Activated CD8-positive, alpha-beta memory T cell treated with anti-CD3 and anti-CD28 coated beads for 24 hours (primary cell): ENCODE data around the gene MRTO4.
A peak's percentile ranks its signal among the peaks of the same experiment; 100 is the strongest.
"Not testable (repeated sequence)": the region's sequence is repeated elsewhere in the genome, so short reads cannot be mapped to it uniquely, and the experiment has no call there.

ENCODE experiments used
- DNase-seq: peaks from one replicate; pipeline ENCODE4 v3.0.0-alpha.2; 2020

The MRTO4 gene

DNA sequence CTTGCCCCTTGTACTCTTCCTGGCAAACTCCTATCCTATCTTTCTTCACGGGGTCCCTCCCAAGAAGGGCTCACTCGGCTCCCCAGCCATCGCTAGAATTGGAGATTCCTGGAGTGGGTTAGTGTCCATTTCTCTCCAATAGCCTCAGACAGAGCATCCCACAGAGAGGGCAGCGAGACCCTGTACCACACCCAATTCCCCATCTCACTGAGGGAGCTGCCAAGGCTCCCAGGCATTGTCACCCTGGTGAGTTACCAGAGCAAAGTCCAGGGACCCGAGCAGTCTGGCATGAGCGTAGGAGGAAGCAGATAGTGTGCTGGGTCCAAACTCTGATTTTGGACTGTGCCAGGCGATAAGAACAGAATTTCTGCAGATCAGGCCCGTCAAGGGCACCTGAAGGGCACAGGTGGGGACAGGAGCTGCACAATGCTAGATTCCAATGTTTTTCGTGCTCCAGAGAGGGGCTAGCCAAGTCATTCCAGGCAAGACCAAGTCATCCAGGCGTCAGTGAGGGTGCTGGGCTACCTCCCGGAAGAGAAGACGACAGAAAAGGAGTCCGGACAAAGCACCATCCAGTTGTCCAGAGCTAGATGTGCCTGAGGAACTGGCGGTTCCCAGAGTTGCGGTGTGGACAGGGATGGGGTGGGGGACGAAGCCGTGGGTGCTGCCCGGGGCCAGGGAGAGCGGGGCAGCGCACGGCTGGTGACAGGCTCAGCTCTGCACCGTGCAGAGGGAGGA is 21.7 kb downstream of the MRTO4 start:
- DNase-seq = no peak

DNA sequence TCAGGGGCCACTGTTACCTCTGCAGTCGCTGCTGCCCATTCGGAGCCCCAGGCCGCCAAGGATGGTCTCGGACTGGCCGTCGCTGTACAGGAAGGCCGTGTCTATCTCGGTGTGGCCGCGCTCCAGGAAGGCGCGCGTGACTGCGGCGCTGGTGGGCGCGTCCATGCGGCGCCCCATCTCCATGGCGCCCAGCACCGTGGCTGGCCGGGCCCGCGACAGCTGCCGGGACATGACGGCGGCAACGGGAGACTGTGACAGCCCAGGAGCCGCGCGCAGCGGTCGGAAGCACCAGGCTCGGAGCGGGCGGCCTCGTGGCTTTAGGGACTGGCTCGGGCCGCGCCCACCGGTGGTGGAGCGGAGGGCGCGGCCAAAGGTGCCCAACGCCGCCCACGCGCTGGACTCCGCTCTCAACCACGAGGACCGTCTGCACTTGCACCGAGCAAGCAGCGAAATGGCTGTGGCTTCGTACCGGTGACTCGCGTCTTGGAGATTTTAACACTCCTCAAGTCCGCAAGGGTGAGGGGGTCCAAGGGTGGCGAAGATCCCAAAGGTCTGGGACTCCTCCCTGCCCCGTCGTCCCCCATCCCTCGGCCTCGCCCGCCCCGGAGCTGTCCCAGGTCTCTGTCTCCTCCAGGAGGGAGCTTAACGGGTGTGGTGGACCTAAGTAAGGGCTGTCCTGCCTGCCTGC is 22.4 kb downstream of the MRTO4 start:
- not testable (repeated sequence) for DNase-seq

DNA sequence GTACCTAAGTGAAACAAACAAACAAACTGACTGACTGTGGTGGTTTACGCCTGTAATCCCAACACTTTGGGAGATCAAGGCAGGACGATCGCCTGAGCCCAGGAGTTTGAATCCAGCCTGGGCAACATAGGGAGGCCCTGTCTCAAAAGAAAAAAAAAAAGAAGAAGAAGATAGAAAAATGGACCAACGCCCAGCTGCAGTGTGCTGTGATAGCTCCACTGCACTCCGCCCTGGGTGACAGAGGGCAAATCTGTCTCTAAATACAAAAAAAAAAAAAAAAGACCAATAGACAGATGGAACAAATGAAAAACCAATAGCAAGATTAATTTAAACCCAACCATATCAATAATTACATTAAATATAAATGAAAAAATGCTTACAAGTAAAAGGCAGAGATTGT is 23.0 kb downstream of the MRTO4 start:
- DNase-seq = no peak

- DNase-seq = no peak
Measured at GRCh38 chr1:19283891-19284290, 32.3 kb downstream of the MRTO4 start.

- DNase-seq = no peak
Measured at GRCh38 chr1:19284881-19285280, 33.3 kb downstream of the MRTO4 start.

DNA sequence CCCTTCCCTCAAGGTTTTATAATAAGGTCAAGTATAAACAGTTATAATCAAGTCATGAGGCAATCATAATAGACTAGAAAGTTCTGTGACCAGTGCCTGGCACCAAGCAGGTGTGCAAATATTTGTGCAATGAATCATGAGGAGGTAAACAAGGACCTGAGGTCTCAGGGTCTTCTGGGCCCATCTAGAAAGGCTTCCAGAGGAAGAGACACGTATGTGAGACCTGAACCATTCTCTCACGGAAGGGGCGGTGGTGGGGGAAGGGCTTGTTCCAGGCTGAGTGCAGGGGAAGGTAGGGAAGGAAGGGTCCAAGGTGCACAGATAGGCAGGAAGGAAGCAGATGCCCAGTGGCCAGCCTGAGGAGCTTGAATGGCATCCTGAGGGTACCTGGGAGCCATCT is 33.8 kb downstream of the MRTO4 start:
- DNase-seq = not testable (repeated sequence)

- not testable (repeated sequence) for DNase-seq
Measured at GRCh38 chr1:19285807-19286206, 34.2 kb downstream of the MRTO4 start.

DNA sequence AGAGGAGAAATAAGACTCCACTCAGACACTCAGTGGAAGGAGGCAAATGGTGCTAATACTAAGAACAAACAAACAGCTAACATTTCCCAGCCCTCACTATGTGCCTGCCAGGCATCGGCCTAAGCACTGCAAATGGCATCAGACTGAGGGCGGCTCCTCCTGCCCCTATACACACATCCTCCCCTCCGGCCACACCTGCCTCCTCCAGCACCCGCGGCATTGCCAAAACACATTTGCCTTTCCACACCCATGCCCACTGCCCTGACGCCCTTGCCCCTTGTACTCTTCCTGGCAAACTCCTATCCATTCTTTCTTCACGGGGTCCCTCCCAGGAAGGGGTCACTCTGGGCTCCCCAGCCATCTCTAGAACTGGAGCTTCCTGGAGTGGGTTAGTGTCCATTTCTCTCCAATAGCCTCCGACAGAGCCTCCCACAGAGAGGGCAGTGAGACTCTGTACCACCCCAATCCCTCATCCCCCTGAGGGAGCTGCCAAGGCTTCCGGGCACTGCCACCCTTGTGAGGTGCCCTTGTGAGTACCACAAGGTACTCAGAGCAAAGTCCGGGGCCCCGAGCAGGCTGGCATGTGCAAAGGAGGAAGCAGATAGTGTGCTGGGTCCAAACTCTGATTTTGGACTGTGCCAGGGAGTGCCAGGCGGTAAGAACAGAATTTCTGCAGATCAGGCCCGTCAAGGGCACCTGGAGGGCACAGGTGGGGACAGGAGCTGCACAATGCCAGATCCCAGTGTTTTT is 36.0 kb downstream of the MRTO4 start:
- no peak for DNase-seq

DNA sequence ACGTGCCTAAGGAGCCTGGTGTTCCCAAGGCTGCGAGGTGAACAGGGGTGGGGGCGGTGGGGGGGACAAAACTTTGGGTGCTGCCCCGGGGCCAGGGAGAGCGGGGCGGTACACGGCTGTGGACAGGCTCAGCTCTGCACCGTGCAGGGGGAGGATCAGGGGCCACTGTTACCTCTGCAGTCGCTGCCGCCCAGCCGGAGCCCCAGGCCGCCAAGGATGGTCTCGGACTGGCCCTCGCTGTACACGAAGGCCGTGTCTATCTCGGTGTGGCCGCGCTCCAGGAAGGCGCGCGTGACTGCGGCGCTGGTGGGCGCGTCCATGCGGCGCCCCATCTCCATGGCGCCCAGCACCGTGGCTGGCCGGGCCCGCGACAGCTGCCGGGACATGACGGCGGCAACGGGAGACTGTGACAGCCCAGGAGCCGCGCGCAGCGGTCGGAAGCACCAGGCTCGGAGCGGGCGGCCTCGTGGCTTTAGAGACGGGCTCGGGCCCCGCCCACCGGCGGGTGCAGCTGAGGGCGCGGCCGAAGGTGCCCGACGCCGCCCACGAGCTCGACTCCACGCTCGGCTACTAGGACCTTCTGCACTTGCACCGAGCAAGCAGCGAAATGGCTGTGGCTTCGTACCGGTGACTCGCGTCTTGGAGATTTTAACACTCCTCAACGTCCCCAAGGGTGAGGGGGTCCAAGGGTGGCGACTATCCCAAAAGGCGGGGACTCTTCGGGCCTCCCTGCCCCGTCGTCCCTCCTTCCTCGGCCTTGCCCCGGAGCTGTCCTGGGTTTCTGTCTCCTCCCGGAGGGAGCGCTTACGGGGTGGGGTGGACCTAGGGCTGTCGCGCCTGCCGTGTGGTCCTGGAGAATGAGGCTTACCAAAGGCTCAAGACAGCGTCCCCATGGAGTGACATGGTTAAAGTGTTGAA is 37.0 kb downstream of the MRTO4 start, which contains the start of gene AKR7A3:
Gene AKR7A3, minus strand, starts transcription at position 447 of the 918 bp plus-strand sequence. Its CDS starts 61 bp downstream, at position 386.
- DNase-seq = peak; percentile 79

GRCh38 chr1:19289244-19289643 is 37.6 kb downstream of the MRTO4 start:
- no peak for DNase-seq

DNA sequence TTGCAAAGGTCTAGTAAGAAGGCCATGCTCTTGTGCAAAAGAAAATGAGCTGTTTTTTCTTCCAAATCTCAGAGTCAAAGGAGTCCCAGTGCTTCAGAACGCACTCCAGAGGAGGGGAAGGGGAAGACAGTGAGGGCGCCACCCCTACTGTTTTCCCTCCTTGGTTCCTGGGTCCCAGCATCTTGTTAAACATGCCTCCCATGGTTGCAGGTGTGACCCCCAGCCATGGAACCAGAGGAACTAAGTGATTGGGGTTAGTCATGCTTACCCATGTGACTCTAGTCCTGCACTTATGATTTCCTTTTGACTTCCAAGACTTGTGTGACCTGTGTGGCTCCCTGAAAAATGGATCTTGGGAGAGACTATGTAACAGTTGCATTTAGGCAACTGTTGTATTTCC is 43.0 kb downstream of the MRTO4 start:
- DNase-seq = no peak

- DNase-seq = no peak
Measured at GRCh38 chr1:19300211-19300610, 48.6 kb downstream of the MRTO4 start.

DNA sequence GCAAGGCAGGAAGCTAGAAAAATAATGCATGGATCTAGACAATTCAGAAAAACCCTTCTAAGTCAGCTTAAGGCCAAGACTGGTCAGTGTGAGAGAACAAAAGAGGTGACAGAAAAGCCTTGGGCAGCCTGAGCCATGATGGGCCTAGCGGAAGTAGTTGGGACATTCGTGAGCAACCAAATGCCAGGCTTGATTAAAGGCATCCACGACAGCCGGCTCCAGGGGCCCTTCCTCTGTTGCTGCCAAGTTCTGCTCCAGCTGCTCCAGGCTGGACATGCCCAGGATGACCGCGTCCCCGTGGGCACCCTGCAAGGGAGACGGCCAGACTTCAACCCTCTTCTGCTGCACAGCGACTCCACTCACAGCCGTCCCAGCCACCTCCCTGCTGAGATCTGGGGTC is 52.5 kb downstream of the MRTO4 start:
- DNase-seq = not testable (repeated sequence)

DNA sequence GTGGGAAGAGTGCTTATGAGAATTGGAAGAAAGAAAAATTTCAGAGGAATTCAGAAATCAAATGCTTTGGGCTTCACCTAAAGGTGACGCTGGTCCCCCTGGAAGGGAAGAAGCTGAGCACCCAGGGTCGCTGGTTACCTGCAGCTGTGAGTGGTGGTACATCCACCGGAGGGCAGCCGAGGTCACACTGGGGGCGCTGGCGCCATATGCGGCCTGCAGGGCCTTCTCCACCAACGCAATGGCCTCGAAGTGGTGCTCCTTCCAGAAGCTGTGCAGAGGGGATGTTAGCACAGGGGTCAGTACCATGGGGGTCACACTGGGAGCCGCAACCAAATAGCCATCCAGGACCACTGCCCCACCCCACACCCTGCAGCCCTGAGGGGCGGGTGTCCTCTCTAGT is 54.3 kb downstream of the MRTO4 start:
- DNase-seq = no peak

DNA sequence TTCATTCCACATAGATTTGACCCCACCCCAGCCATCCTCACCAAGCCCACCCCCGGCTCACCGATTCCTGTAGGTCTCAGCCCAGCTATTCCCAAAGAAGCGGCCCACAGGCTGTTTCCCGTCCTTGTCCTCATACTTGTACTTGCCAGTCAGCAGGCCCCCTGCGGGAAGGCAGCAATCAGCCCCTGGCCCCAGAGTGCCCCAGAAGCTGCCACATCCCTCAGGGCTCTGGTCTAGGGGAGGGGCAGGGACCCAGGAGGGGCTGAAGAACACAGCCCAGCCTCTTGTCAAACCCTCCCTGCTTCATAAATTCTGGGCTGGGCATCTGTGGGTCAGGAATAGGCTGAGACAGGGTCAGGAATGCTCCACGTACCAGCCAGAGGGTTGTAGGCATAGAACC is 55.3 kb downstream of the MRTO4 start:
- no peak for DNase-seq

DNA sequence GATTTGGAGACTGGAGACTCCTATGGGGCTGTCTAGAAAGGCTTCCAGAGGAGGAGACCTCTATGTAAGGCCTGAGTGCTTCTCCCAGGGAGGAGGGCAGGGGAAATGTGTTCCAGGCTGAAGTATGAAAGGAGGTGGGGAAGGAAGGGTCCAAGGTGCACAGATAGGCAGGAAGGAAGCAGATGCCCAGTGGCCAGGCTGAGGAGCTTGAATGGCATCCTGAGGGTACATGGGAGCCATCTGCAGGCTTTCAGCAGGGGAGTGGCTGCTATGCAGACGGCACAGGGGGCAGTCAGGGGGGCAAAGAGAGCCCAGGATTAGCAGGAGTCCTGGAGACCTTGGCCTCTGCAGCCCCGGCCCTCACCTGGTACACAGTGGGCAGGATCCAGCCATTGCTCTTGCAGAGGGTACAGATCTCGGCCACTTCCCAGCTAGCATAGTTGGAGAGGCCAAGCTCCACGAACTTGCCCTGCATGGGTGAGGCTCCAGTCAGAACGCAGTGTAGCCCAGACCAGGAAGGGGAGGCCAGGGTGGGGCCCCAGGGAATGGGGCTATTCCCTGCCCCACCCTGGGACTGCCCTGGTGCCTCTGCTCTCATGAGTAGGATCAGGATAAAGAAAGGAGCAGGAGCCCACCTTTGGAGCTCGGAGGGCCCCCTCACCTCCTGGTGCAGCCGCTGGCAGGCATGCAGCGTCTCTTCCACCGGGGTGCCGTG is 56.3 kb downstream of the MRTO4 start:
- no peak for DNase-seq

DNA sequence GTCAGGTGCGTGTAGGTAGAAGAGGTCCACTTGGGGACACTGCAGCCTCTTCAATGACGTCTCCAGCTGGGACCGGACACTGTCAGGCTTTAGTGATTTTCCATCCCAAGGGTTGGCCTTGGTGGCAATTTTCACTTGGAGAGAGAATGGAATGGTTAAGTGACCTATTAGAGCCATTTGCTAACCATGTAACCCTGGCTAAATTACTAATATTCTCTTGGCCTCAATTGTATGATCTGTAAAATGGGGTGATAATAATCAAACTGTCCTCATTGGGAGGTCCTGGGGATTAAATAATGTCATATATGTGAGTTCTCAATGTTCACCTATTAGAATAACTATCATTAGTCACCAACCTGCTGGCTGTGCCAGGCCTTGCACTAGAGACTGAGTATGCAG is 56.9 kb downstream of the MRTO4 start:
- no peak for DNase-seq

DNA sequence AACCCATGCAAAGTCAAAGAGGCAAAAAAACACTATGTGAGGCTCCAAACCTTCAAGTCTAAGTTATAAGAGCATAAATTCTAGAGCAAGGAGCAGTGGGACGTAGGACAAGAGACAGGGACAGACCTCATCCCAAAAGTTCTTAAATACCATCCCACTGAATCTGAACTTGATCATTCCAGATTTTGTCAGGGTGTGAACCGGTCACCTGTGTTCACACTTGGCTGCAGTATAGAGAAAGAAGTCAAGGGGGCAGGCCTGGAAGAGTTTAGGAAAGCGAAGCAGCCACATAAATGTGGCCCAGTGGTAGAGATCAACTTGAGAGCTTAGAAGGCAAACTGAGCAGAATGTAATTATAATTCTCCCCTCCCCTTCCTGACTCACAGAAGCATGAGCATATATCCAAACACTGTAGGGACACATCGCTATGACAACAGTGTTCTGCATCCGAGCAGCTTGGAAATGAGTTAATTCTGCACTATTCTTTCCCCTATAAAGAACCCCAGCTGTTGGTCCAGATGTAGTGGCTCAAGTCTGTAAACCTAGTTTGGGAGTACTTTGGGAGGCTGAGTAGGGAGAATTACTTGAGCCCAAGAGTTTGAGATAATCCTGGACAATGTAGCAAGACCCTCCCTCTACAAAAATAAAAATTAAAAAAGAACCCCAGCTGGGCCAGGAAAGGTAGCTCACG is 57.7 kb downstream of the MRTO4 start:
- no peak for DNase-seq
